ENCODE measurements around the gene CLDN5.

CLDN5 gene

DNA sequence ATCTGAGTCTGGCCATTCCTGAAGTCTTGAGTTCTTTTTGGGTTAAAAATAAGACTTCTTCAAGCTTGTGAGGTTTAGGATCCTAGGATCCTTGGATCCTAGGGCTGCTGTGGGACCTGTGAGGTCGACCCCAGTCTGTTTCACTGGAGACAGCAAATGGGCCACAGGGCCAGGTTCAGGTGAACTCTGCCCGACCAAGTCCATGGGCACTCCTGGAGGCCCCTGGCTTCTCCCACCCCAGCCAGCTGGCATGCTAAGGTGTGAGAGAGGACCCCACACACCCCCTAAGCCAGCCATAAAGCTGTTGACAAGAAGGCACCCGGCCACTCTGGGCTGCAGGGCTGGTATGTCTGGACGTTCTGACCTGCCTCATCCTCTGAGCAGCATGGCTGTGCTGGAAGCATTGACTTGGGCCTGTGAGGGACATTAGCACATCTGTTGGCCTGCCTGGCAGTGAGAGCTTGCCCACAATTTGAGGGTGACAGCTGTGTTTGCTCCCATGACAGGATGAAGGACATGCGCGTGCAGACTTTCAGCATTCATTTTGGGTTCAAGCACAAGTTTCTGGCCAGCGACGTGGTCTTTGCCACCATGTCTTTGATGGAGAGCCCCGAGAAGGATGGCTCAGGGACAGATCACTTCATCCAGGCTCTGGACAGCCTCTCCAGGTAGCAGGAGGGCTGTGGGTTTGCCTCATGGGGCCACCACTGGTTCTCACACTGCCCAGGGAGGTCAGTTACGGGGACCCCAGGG lies 16.0 kb downstream of the CLDN5 start:
- in situ Hi-C loops (cut with HindIII; ENCODE audit: low sequenced_read_pairs) = no loop called here

GRCh38 chr22:19507534-19507861 lies 16.7 kb downstream of the CLDN5 start:
- in situ Hi-C loops (cut with HindIII; ENCODE audit: low sequenced_read_pairs) = no loop called here

GRCh38 chr22:19506212-19506611 lies 18.0 kb downstream of the CLDN5 start:
- in situ Hi-C loops (cut with HindIII; ENCODE audit: low sequenced_read_pairs) = no loop called here

DNA sequence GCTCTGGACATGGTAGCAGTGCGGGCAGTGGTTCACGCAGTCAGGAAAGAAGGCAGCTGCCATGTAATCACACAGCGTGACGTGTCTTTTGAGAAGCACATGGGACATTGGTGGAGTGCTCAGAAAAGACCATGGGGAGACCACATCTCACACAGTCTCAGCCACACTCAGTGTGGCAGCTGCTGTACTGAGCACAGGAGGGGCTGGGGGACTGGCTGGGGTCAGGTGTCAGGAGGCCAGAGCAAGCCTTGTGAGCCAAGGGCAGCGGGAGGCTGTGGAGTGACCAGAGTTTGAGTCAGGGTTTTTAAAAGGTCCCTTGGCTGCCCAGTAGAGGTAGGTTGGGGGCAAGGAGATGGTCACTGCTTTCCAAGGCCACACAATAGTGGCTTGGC lies 18.5 kb downstream of the CLDN5 start:
- in situ Hi-C loops (cut with HindIII; ENCODE audit: low sequenced_read_pairs) = no loop called here

GRCh38 chr22:19504900-19505734 lies 19.1 kb downstream of the CLDN5 start:
- in situ Hi-C loops (cut with HindIII; ENCODE audit: low sequenced_read_pairs) = no loop called here

GRCh38 chr22:19503869-19504268 lies 20.3 kb downstream of the CLDN5 start:
- in situ Hi-C loops (cut with HindIII; ENCODE audit: low sequenced_read_pairs) = no loop called here

DNA sequence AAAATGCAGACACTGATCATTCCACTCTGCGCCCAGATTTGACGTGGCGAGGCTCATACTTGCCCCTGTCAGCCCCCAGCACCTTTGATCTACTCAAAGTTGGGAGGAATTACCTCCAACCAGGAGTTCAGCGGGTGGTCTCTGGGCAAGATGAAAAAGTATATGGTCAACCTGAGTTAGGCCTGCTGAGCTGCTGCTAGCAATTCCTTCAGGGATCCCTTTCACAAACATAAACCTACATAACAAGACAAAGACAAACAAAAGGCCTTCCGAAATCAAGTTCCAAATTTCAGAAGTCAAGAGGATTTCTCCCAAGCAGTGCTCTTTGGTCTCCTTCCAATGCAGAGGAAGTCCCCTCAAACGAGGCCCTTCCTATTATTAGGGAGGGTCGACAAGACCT lies 20.8 kb downstream of the CLDN5 start:
- in situ Hi-C loops (cut with HindIII; ENCODE audit: low sequenced_read_pairs) = no loop called here

GRCh38 chr22:19501897-19502447 lies 22.2 kb downstream of the CLDN5 start:
- in situ Hi-C loops (cut with HindIII; ENCODE audit: low sequenced_read_pairs) = no loop called here

GRCh38 chr22:19499880-19500242 lies 24.3 kb downstream of the CLDN5 start:
- in situ Hi-C loops (cut with HindIII; ENCODE audit: low sequenced_read_pairs) = no loop called here

DNA sequence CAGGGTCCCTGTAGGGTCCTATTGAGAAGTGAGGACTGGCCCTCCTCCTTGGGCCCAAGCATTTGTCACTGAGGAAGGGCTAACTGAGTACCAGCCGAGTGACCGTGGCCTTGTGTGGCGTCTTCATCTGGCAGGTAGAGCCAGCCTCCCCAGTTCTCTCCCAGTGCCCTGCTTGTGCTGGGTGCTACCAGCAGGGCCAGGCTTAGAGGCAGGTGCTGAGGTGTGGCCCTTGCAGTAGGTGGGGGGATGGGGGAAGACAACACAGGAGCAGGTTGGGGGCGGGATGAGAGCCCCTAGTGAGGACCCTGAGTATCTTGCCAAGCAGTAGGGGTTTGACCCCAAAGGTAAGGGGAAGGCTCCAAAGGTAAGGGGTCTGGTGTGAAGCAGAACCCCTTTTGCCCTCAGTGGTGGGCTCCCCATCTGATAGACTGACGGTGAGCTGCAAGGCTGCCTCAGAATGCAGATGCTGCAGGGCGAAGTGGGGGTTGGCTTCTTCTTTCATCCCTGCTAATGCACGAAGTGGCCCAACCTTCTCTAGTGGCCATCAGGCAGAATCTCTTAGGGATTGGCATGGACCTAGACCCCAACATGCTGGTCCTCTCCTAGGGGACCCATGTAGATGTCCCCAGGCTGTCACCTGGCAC lies 24.9 kb downstream of the CLDN5 start:
- in situ Hi-C loops (cut with HindIII; ENCODE audit: low sequenced_read_pairs) = no loop called here

DNA sequence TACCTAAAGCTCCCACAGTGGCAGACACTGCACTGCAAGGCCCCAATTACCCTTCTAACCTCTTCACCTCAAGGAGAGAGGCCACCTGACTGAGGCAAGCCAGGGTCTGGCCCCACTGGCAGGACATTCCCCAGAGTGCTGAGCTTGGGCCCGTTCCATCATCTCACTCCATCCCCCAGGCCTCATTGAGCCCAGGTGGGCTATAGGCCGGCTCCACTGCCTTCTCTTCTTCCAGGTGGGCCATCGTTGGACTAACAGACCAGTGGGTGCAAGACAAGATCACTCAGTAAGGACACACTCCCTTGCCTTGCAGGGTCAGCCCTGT lies 25.4 kb downstream of the CLDN5 start:
- in situ Hi-C loops (cut with HindIII; ENCODE audit: low sequenced_read_pairs) = no loop called here

DNA sequence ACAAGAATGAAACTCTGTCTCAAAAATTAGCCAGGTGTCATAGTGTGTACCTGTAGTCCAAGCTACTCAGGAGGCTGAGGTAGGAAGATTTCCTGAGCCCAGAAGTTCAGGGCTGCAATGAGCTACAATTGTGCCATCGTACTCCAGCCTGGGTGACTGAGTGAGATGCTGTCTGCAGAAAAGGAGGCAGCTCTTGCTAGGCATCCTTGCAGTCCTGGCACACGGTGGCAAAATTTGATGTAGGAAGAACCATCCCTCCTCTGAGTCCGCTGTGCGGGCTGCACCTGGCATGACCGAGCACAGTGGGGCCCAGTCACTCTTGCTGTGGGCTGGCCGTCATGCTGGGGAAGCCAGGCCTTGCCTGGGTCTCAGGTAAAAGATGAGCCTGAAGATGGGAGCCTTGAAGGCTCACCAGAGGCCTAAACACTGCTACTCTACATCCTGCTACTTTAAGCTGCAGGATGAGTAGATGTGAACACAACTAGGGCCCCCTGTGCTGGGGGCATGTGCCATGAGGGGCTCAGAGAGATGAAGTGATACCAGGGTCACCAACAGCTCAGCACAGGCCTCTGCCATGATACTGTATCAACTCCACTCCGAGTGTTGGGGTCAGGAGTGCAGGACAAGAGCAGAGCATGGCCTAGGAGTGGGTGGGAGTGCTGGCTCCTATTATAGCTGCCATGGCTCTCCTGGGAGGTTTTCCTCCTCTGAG lies 25.9 kb downstream of the CLDN5 start:
- in situ Hi-C loops (cut with HindIII; ENCODE audit: low sequenced_read_pairs) = no loop called here

GRCh38 chr22:19497245-19497644 lies 27.0 kb downstream of the CLDN5 start:
- in situ Hi-C loops (cut with HindIII; ENCODE audit: low sequenced_read_pairs) = no loop called here

GRCh38 chr22:19496324-19496630 lies 27.9 kb downstream of the CLDN5 start:
- in situ Hi-C loops (cut with HindIII; ENCODE audit: low sequenced_read_pairs) = no loop called here

GRCh38 chr22:19495562-19496323 lies 28.5 kb downstream of the CLDN5 start:
- in situ Hi-C loops (cut with HindIII; ENCODE audit: low sequenced_read_pairs) = no loop called here

DNA sequence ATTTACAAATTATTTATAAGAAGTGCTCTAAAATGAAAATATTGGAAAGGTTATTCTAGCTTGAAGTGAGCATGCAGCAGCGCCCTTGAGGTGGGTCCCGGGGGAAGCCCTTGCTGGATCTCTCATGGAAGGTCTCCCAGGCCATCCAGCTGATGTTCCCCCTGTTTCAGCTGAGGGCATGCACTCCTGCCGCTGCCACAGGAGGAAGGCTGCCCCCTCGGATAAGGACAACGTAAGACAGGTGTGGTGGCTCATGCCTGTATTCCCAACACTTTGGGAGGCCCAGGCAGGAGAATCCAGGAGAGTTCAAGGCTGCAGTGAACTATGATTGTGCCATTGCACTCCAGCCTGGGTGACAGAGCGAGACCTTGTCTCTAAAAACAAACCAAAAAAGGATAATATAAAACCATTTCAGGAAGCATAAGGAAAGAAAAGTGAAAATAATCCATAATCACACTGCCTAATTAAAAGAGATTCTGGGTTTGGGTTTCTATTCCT lies 29.5 kb downstream of the CLDN5 start:
- in situ Hi-C loops (cut with HindIII; ENCODE audit: low sequenced_read_pairs) = no loop called here

GRCh38 chr22:19494001-19494560 lies 30.1 kb downstream of the CLDN5 start:
- in situ Hi-C loops (cut with HindIII; ENCODE audit: low sequenced_read_pairs) = no loop called here

- in situ Hi-C loops (cut with HindIII; ENCODE audit: low sequenced_read_pairs) = no loop called here
Measured at GRCh38 chr22:19492504-19493174, 31.6 kb downstream of the CLDN5 start.

- in situ Hi-C loops (cut with HindIII; ENCODE audit: low sequenced_read_pairs) = no loop called here
Measured at GRCh38 chr22:19490628-19491230, 33.5 kb downstream of the CLDN5 start.

Measured in DLD1 (cell line).